Cerebellar cortex (tissue), 1 donor: ENCODE measurements around the gene PCSK6.

Experiments used
- DNase-seq: peaks from one replicate; pipeline ENCODE4 v3.0.0-alpha.2; 2015; ENCODE audit warnings: low spot score

The PCSK6 gene

GRCh38 chr15:101398247-101398646 lies 91.3 kb downstream of the PCSK6 start:
- no peak for DNase-seq

GRCh38 chr15:101397521-101398003 lies 91.9 kb downstream of the PCSK6 start:
- DNase-seq: no peak

DNA sequence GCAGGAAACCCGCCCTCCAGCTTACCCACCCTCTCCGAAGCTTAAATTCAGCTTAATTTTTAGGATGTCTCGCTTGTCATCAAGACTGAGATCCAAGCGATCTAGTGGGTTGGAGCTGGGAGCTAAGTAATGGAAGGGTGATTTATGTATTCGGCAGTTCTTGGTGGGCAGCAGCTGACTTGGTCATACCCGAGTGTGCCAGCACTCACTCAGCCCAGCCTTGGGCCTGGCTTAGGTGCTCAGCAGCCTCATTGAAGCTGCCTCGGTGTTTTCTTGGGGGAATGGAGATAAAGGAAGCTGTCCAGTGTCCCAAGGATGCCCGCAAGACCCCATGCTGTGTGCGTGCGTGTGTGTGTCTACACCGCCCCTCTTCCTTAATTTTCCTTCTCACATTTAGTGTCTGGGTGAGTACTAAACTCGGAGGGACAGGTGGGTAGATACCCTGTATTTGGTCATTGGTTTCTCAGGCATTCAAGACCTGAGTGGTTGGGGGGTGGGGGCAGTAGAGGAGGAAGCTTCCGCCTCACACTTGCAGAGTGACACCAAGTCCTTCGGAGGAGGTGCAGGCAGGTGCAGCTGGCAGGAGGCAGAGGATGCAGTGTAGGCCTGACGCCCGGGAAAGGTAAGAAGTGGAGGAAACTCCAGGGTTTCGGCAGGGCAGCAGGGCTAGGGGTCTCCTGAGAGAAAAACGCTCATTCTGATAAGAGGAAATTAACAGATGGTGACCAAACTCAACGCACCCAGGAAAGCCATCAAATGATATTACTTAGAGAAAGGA lies 92.8 kb downstream of the PCSK6 start:
- no peak for DNase-seq

DNA sequence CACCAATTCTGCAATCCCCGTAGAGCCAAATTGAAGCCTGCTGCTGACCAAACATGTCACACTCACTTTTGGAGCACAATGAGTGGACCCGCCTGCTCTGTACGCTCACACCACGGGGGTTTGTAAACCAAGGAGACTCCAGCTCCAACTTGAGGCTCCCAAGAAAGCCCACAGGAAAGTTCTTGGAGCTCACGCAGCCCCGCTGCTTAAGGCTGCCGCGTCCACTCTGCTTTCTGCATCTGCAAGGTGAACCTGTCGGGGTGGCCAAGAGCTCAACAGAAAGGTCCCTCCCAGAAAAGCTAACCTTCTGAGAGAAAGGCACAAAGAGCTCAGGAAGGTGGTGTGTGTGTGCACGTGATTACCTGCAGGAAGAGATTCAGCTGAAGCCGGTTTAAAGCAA lies 94.9 kb downstream of the PCSK6 start:
- no peak for DNase-seq

DNA sequence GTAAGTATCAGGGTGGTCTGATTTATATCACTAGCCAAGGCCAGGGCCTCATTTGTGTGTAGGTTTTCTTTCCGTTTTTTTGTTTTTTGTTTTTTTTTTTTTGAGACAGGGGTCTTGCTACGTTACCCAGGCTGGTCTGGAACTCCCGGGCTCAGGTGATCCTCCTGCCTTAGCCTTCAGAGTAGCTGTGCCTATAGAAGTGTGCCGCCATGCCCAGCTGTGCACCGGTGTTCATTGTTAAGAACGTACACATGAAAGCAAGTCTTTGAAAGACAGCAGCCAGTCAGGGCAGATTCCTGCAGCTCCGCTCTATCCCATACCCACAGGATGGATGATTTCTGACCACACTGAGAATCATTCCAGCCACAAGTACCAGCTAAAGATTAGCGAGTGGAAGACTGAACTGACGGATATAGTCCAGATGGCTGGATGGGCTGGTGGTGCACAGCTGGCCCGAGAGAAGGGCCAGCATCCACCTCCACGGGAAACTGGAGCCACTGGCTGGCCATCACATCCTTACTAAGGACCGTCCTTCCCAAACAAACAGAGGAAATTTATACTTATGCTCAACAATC lies 95.4 kb downstream of the PCSK6 start:
- no peak for DNase-seq

- DNase-seq: no peak
Measured at GRCh38 chr15:101393172-101393571, 96.3 kb downstream of the PCSK6 start.

GRCh38 chr15:101391981-101392640 lies 97.4 kb downstream of the PCSK6 start:
- no peak for DNase-seq

- no peak for DNase-seq
Measured at GRCh38 chr15:101391431-101391830, 98.1 kb downstream of the PCSK6 start.

- no peak for DNase-seq
Measured at GRCh38 chr15:101390462-101390861, 99.0 kb downstream of the PCSK6 start.

- DNase-seq: no peak
Measured at GRCh38 chr15:101390060-101390459, 99.4 kb downstream of the PCSK6 start.

DNA sequence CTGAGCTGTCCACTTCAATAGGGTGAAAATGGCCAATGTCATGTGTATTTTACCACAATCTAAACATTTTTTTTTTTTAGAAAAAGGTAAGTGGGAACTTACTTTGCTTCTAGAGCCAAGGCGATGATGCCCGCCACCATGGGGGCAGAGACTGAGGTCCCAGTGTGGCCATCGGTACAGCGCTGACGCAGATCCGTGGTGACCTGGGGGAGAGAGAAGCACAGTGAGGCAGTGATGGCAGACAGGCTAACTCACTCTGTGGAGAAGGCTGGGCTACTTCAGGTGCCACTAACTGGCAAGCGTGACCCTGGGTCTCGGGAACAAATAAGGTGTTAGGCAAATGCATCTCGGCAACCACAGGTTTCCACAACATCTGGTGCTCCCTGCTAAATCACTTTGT lies 100.1 kb downstream of the PCSK6 start:
- no peak for DNase-seq

DNA sequence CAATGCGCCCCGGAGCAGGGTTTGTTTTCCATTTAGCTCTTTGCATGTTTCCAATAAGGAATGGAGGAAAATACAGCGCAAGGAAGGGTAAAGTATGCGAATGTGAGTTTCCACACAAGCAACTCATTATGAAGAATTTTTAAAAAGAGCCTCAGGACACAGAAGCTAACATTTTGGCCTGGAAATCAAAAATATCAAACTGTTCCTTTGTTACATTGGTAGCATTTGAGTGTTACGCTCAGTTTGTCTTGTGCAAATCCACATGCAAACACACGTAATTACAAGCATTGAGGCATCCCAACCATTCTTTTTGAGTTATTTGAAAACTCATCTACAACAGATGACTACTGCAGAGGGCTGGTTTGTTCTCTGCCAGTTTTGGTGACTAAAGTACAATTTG lies 101.5 kb downstream of the PCSK6 start:
- DNase-seq: no peak

GRCh38 chr15:101387574-101387973 lies 101.9 kb downstream of the PCSK6 start:
- DNase-seq: no peak

DNA sequence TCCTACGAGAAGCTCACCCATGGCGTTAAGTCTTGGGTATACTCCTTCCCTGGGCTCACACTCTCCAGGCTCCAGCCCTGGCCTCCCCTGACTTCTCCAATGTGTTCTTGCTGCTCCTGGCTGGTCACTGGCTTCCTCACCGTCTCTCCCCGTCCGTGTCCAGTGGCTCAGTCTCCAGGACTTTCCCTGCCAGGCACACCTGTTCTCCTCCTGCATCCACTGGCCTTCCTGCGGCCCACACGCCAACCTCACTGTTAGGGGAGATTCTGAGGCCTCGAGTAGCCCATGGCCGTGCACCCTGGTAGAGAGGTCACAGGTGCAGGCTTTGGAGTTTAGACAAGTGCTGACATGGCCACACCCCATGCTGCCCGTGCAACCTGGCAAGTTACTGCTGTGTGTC lies 102.5 kb downstream of the PCSK6 start:
- no peak for DNase-seq

DNA sequence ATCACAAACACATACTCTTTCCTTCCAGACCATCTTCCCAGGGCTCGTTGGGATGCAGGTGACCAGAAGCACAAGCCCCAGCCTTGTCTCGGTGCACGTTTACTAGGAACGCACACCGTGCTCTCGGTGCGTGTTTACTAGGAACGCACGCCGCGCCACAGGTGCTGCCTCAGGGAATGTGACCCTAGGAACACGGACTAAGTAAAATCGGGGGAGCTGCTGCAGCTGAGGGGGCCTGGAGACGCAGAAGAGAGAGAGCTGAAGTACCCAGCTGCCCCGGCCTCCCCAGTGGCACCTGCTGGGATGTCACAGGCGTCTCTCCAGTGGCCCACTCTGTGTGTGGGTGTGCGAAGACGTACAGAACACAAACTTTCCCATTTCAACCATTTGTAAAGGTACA lies 103.5 kb downstream of the PCSK6 start:
- no peak for DNase-seq

GRCh38 chr15:101384276-101384675 lies 105.2 kb downstream of the PCSK6 start:
- DNase-seq: no peak

GRCh38 chr15:101382544-101382943 lies 107.0 kb downstream of the PCSK6 start:
- no peak for DNase-seq

DNA sequence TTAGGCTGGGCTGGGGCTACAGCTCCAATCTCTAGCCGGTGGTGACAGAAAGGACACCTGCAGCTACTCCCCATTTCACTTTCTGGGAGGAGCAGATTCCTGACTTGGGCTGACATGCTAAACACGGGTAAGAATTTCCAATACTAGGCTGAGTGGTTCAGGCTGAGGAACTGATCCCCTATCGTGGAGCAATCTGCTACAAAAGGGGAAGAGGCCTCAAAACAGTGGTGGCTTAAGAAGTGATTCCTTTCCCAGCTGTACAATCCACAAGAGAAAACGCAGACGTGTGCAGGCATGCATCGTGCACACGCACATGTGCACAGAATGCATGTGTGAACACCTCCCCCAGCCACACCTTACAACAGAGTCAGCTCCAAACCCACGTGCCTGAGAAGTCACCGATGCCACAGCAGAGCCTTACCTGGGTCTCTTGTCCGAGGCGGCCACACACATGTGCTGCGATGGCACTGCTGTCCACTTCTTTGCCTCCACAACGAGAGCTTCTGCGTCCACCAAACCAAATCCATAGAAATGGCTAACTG lies 107.8 kb downstream of the PCSK6 start:
- no peak for DNase-seq

DNA sequence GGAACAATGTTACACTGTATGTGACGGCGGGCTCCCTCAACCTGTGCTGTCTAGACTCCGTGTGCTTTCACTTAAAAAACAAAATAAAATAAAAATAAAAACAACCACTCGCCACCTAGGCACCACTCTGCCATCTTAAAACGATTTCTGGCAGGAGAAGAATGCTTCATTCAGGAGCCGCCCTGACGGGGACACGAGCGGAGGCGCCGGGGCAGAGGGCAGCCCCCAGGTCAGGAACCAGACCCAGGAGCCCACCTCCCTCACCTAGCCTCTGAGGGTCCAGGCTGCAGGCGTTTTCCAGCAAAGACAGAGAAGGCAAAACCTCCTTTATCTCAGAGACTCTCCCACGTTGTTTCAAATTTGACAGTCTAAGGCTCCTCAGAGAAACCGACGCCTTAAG lies 109.4 kb downstream of the PCSK6 start:
- DNase-seq: no peak

DNA sequence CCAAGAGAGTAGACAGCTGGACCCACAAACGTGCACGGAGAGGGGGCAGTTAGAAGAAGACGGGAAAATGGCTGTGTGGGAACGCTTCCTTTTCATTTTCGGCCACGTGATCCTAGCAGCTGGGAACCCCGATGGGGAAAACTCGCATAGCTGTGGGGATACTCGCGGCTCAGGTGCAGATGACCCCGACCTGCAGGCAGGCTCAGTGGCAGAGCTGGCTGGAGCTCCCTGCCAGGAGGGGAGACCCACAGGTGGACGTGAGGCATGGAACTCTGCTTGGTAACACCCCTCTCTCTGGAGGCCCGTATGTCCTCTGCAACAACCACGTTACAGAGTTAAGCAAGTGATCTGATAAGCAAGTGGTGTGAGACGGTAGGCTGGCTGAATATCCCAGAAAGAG lies 109.9 kb downstream of the PCSK6 start:
- DNase-seq: no peak

GRCh38 chr15:101378879-101379278 lies 110.6 kb downstream of the PCSK6 start:
- DNase-seq: no peak

DNA sequence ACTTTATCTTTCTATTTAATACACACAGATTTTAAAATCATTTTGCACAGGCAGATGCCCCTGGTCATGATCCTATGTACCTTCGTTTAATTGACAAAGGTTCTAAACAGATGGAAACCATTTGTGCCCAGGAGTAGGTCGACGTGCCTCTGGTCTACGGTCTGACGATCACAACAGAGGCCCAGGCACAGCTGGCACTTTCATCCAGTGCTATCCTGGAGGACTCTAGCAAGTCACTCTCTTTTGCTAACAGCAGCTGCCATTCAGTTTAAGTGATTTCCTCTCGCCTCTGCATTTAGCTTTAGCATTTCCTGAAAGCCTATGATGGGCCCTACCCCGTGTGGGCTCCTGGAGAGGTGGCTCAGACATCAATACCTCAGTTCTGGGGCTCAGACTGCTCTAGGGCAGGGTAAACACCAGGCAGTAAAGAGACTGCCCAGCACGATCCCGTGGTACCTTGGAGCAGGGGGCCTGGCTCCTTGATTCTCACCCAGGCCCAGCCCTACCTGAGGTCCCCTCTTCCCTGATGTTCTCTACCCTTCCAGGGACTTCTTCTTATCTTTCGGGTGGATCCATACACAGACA lies 111.2 kb downstream of the PCSK6 start:
- DNase-seq: no peak
